Brain pericyte (primary cell): ENCODE data around the gene FARP1.

Source experiments
- DNase-seq: peaks from one replicate; pipeline ENCODE4 v3.0.0-alpha.2; 2012; ENCODE audit warnings: low read depth, low spot score

The FARP1 gene

DNA sequence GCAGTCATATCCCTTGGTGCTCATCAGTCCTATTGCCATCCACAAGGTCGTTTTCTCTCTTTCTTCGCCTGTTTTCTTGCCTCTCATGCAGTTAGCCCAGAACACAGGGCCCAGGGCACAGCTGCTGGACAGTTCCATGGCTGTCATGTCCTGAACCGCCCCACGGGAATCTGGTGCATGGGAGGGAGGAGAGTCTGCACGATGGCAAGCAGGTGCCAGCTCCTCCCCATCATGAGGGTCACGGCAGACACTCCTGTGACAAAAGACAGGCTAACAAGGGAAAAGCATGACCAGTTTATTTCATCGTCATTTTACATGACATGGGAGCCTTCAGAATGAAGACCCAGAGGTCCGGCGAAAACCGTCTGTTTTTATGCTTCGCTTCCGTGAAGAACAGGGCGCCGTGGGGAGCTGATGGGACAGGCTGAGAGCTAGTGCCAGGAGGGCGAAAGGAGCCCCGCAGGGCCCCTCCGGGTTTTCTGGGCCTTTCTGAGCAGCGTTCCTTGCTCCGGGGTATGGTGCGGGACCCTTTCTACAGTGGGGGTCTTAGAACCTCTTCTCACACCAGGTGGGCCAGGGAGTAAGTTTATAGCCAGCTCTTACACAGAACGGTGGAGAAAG is 298.3 kb downstream of the FARP1 start:
- no peak for DNase-seq

DNA sequence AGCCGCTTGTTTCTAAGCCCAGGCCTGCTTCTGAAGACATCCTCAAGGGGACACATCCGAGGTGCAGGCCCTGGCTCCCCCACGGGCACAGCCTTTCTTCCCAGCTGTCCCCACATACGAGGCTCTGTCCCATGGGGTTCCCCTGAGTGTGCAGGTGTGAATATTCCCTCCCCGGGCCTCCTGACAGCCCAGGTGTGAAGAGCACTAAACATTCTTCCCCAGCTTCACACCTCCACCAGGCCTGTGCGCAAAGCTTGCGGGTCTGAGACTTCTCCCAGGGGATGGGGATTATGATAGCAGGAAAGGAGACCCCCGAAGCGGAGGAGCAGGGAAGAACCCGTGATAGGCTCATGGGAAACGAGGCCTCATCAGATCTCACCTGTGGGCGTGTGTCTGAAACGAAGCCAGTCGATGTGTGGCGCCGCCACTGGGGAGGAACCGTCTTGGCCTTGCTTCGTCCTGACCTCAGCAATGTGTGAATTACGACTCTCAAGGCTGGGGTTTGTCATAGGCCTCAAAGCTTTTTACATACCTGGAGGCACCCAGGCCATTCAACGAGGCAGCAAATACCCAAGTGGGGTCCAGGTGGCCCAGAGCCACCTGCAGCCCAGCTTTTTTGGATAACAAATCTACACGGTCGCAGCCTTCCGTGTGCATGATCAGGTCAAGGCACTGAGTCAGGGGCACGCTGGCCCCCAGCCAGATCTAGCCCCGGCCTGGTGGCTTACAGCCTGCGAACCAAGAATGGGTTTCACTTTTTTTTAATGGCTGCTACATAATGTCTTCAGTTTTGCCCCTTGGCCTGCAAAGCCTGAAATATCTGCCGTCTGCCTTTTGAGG is 299.7 kb downstream of the FARP1 start:
- DNase-seq: no peak

DNA sequence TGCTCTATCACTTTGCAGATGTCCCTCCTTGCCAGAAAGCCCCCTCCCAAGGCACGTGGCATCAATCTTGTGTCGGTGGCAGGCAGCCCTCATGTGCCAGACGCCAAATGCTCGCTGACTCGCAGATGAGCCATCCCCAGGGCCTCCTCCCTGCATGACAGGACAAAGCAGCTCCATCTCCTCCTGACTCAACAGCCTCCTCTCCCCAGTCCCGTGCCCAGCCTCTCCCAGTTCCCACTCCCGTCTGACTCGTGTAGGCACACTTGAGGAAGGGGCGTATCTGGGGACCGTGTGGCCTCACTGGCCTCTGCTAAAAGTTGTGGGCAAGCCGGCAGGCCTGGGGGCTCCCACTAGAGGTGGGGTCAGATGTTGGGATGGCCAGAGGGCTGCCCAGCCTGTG is 300.4 kb downstream of the FARP1 start:
- no peak for DNase-seq

- DNase-seq: no peak
Measured at GRCh38 chr13:98443800-98444325, 301.0 kb downstream of the FARP1 start.

GRCh38 chr13:98444381-98444780 is 301.5 kb downstream of the FARP1 start:
- no peak for DNase-seq

DNA sequence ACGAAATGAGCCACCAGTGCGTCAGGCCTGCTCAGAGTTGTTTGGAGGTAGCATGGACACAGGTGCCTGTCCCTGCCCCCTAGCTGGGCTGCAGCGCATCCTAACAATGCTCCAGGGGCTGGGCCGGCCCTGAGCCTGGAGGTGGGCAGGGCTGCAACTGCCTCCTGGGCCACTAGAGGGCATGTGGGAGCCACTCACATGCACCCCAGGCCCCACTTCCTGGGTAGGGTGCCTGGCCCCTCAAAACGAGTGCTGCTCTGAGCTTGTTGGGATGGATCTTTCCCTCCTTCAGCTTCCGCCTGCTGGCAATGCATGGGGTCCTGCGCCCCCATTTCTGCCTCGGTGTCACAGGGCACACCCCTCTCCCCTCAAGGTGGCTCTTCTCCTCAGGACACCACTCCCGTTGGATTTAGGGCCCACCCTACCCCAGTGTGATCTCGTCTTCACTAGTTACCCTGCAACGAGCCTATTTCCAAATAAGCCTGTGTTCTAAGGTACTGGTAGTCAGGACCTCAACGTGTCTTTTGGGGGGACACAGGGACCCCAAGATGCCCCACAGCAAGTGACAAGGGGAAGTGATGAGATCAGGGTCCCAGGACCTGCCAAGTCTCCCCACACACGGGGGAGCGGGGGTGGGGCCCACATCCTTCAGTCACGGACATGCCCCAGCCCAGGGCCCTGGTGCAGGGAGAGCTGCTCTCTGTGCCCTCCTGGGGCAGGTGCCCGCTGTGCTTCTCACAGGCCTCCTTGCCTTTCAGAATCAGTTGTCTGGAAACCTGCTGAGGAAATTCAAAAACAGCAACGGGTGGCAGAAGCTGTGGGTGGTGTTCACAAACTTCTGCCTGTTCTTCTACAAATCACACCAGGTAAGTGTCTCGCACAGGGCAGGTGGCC is 302.7 kb downstream of the FARP1 start:
- no peak for DNase-seq

DNA sequence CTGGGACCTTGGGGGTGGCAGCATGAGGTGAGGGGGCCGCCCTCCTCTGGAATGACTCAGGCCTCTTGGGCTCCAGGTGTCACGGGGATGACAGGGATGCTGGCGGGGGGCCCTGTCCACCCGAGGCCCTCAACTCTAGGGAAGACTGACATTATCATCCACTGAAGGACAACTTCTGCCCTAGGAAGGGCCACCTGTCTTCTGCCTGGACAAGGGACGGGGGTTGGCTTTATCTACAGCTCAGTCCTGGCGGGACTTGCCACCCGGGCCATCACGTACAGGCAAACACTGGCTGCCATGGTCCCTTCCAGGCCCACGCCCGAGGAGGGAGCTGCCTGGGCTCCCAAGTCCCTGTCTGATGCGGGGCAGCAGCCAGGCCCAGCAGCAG is 303.3 kb downstream of the FARP1 start:
- no peak for DNase-seq

- no peak for DNase-seq
Measured at GRCh38 chr13:98447130-98447529, 304.2 kb downstream of the FARP1 start.

DNA sequence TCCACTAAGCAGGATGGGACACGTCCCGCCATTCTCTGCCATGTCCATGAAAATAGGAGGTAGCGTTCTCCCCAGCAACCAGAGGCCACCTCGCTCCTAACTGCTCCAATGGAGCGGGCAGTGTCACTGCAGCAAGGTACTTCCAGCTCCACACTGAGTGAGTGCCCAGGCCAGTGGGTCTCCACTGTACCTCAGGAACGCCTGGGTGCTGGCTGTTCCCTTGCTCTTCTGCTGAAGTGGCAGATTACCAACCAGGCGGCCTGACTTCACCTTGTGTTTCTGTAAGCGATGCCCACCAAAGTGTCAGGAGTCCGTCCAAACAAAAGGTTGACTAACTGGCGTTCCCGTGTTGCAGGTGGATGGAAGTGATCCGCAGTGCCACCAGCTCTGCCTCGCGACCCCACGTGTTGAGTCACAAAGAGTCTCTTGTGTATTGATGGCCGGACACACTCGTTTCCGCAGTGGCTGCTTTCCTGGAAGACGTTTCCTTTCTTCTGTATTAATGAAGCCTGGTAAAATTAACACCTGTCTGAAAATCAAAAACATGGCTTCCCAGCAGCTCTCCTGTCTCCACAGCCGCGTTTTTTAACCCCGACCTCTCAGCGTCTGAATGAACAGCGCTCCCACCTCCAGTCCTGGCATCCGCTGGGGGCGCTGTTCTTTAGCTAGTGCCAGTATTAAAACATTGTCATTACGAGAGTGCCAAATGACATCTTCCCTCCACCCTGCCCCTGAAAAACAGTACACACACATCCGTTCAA is 305.2 kb downstream of the FARP1 start:
- no peak for DNase-seq

- DNase-seq: no peak
Measured at GRCh38 chr13:98448642-98448928, 305.7 kb downstream of the FARP1 start.

DNA sequence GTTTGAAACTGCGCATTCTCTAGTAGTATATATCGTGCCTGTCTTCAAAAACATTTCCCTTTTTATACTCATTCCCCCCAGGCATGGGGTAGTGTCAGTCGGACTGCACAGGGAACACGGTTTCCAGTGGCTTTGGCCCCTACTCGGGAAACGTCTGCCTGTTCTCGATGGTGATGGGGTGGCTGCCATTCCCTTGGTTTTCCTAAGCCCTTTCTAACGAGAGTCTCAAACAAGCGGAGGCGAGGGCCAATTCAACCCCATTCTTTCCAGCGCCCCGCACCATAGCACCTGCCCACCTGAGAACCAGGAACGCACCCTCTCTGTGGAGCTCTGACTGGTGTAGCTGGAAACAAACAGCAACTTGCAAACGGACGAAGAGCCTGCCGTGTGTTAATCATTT is 306.4 kb downstream of the FARP1 start:
- DNase-seq: no peak

DNA sequence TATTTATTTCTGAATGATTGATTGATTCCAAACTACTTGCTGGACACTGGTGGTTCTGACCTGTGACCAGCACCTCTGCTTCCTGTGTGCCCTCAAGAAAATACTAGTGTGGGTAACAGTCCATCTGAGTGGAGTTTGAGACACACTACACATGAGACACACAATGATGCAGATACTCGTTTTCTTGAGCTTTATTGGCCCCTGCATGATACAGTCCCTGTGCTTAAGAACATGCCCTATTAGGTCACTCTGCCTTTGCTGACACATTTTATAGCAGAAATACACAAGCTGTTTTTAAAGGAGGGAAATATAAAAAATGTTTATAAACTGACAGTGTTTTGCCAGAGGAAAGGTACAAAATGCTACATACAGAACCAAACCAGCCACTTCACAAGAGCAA is 307.1 kb downstream of the FARP1 start:
- DNase-seq: no peak

- DNase-seq: no peak
Measured at GRCh38 chr13:98450539-98451111, 307.7 kb downstream of the FARP1 start.

DNA sequence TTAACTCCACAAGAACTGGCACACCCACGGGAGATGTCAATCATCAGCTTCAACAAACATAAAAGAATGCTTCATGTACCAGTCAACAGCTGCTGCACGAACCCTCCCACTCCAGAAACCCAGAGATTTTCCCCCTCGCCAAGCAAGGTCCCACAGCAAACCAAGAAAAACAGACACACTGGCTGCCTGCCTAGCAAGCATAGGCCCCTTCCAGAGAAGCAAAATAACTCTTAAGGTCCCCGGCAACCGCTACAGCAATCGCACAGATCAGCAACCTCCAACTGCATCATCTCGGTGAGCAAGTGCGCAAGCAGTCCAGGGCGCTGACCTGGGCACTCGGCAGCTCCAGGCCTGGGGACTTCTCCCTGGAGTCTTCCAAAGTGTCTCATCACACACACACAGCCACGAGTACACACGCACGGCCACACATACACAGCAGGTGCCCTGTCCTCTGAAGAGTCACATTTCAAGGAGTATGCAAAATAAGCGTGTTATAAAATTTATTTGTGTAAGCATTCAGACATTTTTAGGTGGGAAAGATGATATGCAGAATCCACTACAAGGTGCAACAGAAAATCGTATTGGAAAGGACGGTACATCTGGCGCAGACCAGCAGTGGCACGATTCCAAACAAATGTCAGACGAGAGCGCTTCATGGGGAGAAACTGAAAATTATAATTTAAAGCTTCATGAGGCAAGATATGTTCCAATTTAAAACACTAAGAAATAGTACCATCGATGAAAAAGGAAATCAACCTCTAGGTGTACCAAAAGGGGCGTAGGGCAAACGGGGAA is 309.0 kb downstream of the FARP1 start:
- peak; percentile 93 for DNase-seq

DNA sequence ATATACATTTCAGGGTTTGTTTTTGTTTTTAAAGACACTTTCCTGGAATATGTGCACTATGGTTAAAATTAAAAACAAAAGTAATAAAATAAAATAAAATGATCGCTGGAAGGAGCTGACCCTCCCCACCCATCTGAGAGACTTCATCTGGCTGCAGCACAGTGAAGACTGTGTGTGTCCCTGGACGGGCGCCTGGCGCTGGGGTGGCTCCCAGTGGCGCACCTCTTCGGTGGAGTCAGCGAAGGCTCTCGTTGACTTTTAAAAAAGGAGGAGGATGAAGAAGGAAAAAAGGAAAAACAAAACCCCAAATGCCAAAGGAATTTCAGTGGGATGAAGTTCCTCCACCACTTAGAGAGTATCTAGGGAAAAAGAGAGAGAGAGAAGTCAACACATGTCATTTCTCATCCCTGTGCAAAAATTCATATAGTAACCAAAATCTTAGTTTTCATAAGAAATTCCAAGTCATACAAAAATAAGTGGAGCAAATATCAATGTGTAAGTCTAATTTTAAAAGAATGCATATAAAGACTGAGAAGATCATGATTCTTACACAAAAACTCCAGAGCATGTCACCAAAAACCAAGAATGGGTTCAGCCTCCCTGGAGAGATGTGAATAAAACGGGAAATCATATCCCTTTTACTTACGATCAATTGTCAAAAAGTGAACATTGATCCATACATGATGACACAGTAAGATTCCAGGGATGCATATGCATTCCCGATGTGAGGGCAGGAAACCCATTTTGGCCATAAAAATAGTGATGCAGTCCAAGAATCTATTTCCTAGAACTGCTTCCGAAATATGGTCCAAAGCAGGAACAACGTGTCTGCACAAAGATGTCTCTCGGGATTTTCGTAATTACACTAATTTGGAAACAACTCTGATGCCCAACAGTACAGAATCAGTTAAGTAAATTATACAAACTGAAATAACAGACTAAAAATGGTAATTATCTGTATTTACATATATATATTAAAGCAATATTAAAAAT is 310.3 kb downstream of the FARP1 start:
- DNase-seq: no peak

DNA sequence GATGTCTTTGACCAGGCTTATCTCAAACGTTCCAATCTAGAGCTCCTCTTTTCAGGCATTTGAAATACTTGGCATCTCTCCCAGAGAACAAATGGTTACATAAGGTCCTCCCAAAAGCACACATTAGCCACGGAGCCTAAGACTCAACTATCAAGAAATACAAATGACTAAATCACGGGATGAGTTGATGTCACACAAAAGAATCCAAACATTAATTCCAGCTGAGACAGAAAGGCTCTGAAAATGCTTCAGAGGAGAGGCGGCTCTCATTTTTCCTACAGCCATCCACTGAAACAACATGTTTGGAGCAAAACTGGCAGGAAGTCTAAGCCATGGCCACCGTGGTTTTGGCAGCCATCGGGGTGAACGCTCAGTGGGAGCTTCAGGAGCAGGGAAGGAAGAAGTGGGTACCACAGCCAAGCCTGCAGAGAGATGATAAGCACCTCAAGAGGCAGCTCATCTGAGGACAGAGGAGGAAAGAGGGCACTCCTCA is 311.5 kb downstream of the FARP1 start:
- peak; percentile 81 for DNase-seq

DNA sequence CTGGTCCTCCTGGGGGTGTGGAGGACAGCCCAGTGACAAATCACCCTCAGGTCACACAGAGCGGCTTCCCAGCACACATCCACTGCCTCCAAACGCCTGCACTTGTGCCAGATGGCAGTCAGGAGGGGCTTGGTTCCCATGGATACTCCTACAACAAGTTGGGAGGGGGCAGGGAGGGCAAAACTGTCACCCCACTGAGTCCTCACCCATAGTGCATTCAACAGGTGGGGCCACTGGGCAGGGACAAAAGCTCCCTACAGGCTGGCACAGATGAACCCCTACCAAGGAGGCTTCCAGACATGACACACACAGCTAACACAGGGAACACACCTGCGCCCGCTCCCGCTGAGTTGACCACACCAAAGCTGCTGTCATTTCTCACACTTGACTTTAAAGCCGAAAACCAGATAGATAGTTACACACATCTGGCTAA is 313.5 kb downstream of the FARP1 start:
- DNase-seq: no peak

DNA sequence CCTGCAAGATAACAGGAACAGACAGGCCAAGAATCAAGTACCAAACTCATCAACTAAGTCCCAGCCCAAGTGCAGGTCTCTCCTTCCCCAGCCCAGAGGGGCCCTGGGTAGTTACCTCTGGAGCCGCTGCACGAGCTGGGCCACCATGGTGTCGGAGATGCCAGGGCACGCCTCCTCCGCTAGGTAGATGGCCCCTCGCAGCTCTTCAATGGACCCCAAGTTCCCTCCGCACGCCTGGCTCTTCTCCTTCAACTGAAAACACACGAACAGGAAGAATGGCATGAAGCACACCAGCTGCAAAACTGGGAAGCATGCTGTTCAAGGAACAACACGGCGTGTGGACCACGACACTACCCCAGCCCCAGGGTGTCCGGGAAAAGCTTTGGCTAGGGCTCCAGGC is 314.2 kb downstream of the FARP1 start:
- no peak for DNase-seq

GRCh38 chr13:98458431-98458830 is 315.5 kb downstream of the FARP1 start:
- DNase-seq: no peak
